NCI-H2171 (cell line): ENCODE measurements around the gene KBTBD13.
"Not testable (repeated sequence)": the region's sequence is repeated elsewhere in the genome, so short reads cannot be mapped to it uniquely, and the experiment has no call there.

ENCODE experiments used
- DNase-seq: peaks from one replicate; lab custom pipeline; 2025; lab: John Stamatoyannopoulos, UW

KBTBD13 gene

DNA sequence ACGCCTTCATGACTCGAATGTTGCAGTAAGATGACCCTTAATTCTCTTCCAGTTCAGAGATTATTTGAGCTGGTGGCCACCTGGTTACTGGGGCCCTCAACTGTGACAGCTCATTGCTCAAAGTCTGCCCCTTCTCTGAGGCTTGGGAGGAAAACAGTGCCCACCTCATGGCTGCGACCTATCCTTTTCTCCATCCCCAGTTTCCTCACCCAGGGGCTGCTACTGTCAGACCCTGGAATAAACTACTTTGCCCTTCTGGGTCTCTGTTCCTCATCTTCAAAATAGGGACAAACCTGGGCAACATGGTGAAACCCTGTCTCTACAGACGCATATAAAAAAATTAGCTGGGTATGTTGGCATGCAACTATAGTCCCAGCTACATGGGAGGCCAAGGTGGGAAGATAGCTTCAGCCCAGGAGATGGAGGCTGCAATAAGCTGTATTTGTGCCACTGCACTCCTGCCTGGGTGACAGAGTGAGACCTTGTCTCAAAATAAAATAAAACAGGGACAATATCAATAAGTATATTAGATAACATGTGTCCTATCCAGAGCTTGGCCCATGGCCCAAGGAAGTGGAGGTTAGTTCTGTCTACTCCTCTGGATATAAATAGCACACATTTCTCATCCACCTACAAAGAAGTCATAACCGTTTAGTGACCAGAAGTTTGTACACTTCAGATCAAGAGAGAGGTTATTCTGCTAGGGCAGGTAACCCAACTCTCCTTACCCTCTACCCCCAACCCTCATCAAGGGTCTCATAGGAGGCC, 6.6 kb upstream of the KBTBD13 start:
- DNase-seq: no peak

- DNase-seq: no peak
Measured at GRCh38 chr15:65071381-65071811, 5.2 kb upstream of the KBTBD13 start.

- DNase-seq: no peak
Measured at GRCh38 chr15:65072027-65072426, 4.5 kb upstream of the KBTBD13 start.

- no peak for DNase-seq
Measured at GRCh38 chr15:65072617-65073016, 3.9 kb upstream of the KBTBD13 start.

- DNase-seq: not testable (repeated sequence)
Measured at GRCh38 chr15:65074946-65075345, 1.6 kb upstream of the KBTBD13 start.

- DNase-seq: not testable (repeated sequence)
Measured at GRCh38 chr15:65075607-65076395, 745 bp upstream of the KBTBD13 start.

DNA sequence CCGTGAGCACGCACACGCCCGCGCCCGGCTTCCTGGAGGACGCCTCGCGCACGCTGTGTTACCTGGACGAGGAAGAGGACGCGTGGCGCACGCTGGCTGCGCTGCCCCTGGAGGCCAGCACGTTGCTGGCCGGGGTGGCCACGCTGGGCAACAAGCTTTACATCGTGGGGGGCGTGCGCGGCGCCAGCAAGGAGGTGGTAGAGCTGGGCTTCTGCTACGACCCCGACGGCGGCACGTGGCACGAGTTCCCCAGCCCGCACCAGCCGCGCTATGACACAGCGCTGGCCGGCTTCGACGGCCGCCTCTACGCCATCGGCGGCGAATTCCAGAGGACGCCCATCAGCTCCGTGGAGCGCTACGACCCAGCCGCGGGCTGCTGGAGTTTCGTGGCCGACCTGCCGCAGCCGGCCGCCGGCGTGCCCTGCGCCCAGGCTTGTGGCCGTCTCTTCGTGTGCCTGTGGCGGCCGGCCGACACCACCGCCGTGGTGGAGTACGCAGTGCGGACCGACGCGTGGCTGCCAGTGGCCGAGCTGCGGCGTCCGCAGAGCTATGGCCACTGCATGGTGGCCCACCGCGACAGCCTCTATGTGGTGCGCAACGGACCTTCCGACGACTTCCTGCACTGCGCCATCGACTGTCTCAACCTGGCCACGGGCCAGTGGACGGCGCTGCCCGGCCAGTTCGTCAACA, 890 bp downstream of the KBTBD13 start:
- no peak for DNase-seq

DNA sequence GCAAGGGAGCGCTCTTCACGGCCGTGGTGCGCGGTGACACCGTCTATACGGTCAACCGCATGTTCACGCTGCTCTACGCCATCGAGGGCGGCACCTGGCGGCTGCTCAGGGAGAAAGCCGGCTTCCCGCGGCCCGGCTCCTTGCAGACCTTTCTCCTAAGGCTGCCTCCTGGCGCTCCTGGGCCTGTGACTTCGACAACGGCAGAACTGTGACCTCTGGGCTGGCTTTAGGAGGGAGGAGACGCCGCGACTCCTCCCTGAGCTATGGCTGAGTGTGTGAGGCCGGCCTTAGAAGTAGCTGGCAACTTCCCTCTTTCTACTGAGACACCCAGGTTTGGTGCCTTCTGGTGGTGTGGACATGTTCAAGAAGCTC, 1.4 kb downstream of the KBTBD13 start:
- no peak for DNase-seq

- no peak for DNase-seq
Measured at GRCh38 chr15:65079580-65079979, 3.0 kb downstream of the KBTBD13 start.

DNA sequence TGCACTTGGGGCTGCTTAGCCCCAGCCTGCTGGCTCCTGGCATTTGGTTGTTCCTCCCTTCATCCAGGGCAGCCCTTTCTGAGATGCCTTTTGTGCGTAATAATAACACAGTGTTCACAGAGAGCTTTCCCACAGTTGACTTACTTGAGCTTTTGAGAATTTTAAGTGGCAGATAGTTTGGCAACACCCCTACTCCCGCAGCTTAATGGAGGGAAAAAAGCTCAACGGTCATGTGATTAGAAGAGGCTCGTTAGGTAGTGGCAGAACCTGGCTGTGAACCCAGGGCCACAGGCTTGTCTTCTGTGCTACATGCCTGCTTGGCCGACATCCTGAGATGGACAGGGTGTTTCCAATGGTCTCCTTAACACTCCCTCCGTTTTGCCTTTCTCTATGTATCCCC, 4.7 kb downstream of the KBTBD13 start:
- no peak for DNase-seq

- DNase-seq: no peak
Measured at GRCh38 chr15:65081758-65082157, 5.2 kb downstream of the KBTBD13 start.

- no peak for DNase-seq
Measured at GRCh38 chr15:65082303-65082953, 5.9 kb downstream of the KBTBD13 start.

DNA sequence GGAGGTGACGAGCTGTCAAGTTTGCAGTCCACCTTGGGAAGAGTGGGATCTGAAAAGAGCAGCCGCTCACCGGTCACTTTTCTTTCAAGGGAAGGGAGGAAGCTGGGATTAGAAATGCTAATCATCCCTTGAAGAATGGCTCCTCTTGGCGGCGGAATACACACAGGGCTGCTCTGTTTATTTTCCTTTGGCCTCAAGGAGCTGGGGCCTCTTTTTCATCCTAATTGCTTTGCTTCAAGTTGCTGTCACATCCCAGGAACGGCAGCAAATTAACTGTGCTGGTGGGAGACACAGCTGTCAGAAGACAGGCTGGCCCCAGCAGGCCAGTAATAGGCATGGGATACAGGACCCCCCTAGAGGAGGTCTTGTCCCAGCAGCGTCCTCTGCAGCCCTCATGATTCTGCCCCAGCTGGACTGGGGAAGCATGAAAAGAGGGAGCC, 6.7 kb downstream of the KBTBD13 start:
- DNase-seq: no peak

- DNase-seq: no peak
Measured at GRCh38 chr15:65084500-65085206, 8.1 kb downstream of the KBTBD13 start.

DNA sequence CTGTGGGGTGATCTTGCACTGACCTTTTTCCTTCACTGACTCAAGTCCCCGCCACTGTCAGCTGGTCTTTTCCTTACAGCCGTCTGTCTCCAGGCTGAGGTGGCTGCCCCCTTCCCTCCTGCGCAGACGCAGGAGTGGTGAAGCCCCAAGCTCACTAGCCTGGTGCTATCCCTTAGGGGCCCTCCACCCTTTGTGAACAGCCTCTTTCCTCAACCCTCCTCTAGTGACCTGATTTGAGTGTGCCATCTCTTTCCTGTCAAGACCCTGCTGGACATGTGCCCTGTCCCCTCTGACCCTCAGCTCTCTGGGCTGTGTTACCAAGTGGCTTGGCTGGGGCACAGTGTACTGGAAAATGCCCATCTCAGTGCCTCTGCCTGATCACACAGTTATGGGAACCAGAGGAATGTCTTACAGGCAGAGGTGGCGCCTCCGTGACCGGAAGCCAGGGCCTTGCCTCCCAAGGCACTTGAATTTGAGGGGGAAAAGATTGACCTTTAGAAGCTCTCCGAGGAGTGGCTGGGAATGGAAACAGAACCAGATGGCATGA, 8.7 kb downstream of the KBTBD13 start:
- DNase-seq: no peak

- DNase-seq: no peak
Measured at GRCh38 chr15:65085990-65086679, 9.6 kb downstream of the KBTBD13 start.

GRCh38 chr15:65086680-65087111, 10.2 kb downstream of the KBTBD13 start:
- DNase-seq: no peak

DNA sequence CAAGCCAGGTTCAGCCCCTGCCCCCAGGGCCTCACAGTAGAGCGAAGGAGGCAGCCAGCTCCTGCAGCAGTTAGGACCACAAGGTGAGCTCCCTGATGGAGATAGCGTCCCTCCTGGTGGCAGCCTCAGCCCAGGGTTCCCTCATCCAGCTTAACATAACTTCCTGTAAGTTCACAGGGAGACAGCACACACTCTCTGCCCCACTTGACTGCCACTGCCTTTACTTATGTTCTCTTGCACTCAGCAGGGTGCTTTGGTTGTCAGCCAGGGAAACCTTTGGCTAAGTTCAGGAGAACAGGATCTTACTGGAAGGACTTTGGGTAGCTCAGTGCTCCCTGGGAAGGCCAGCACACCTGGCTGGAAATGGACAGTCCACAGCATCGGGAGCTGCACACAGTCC, 10.9 kb downstream of the KBTBD13 start:
- no peak for DNase-seq

DNA sequence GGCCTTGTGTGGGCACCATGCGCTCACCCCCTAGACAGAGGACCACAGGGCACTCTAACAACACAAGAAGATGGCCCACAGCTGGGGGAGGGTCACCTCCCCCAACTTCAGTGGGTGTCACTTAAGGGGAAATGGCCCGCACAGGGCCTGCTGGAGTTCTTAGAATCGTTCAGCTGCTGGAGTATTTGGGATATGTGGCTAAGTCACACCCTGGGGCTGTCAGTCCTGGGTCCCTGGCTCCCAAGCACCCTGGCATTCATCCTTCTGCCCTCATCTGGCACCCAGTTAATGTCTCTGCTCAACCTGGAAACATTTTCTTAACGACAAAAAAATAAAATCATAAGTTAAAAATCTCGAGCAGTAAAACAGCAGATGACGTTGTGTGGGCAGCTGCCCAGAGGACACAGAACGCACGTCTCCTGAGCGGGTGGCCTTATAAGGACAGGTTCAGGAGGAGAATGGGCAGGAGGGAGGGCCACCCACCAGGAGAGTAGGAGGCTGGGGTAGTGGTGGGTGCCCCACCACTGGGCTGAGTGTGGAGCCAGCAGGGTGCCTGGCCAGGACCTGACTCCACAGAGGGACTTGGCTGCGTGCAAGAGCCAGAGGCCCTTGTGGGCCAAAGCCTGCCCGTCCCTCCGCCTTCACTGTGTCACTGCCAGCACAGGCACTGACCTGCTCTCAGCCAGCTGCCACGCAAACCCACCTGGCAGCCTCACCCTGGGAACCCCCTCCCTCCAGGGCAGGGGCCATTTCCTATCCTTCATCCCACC, 11.5 kb downstream of the KBTBD13 start:
- no peak for DNase-seq

DNA sequence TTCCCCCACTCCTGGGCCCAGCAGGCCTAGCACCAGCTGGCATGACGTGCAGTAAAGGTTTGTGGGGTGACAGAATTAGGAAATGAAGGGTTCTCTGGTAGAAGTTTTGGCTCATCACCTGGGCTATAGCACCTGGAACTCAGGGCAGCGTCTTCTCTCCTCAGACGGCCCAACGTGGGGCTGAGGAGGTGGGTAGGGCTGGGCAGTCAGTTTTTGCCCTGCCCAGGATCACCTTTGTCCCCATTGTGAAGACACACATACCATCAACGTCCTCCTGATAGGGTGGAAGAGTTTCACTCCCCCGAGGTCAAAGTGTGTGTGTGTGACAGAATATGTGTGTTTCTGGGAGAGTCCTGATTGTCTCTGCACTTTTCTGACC, 12.1 kb downstream of the KBTBD13 start:
- no peak for DNase-seq
